Stimulated activated CD8-positive, alpha-beta memory T cell treated with anti-CD3 and anti-CD28 coated beads, Interleukin-7, amount 100 ng/mL, for 24 hours (primary cell): ENCODE results near the gene RNASET2.
"Not testable (repeated sequence)": the region's sequence is repeated elsewhere in the genome, so short reads cannot be mapped to it uniquely, and the experiment has no call there.

Experiments
- DNase-seq: peaks from one replicate; pipeline ENCODE4 v3.0.0-alpha.2; 2020; ENCODE audit warnings: low read depth

The RNASET2 gene

GRCh38 chr6:166927240-166927934 lies 29.0 kb downstream of the RNASET2 start:
- no peak for DNase-seq

GRCh38 chr6:166926748-166927147 lies 29.6 kb downstream of the RNASET2 start:
- DNase-seq = no peak

GRCh38 chr6:166925141-166925996 lies 31.0 kb downstream of the RNASET2 start:
- DNase-seq = no peak

- no peak for DNase-seq
Measured at GRCh38 chr6:166924531-166924930, 31.8 kb downstream of the RNASET2 start.

- no peak for DNase-seq
Measured at GRCh38 chr6:166922937-166923336, 33.4 kb downstream of the RNASET2 start.

- no peak for DNase-seq
Measured at GRCh38 chr6:166921570-166921969, 34.8 kb downstream of the RNASET2 start.

- DNase-seq = no peak
Measured at GRCh38 chr6:166916824-166917223, 39.5 kb downstream of the RNASET2 start.

GRCh38 chr6:166915484-166915883 lies 40.9 kb downstream of the RNASET2 start:
- DNase-seq = not testable (repeated sequence)

- not testable (repeated sequence) for DNase-seq
Measured at GRCh38 chr6:166914952-166915351, 41.4 kb downstream of the RNASET2 start.

GRCh38 chr6:166911248-166911677 lies 45.1 kb downstream of the RNASET2 start:
- no peak for DNase-seq

GRCh38 chr6:166910601-166911000 lies 45.7 kb downstream of the RNASET2 start:
- DNase-seq = no peak

GRCh38 chr6:166908811-166909210 lies 47.5 kb downstream of the RNASET2 start:
- no peak for DNase-seq

- no peak for DNase-seq
Measured at GRCh38 chr6:166907871-166908806, 48.2 kb downstream of the RNASET2 start.

- DNase-seq = no peak
Measured at GRCh38 chr6:166907373-166907841, 48.9 kb downstream of the RNASET2 start.

GRCh38 chr6:166906376-166907044 lies 49.8 kb downstream of the RNASET2 start:
- DNase-seq = no peak

GRCh38 chr6:166905505-166906134 lies 50.7 kb downstream of the RNASET2 start:
- DNase-seq = no peak

GRCh38 chr6:166905013-166905412 lies 51.3 kb downstream of the RNASET2 start:
- DNase-seq = no peak

- DNase-seq = no peak
Measured at GRCh38 chr6:166904101-166904746, 52.1 kb downstream of the RNASET2 start.

GRCh38 chr6:166903500-166903899 lies 52.9 kb downstream of the RNASET2 start:
- no peak for DNase-seq

- no peak for DNase-seq
Measured at GRCh38 chr6:166903027-166903426, 53.3 kb downstream of the RNASET2 start.
